A549 (cell line): Measurements from ENCODE around the gene POU2F3.

Source experiments
- BHLHE40 ChIP-seq: IDR thresholded peaks from 2 replicates; pipeline ENCODE4 v1.6.1; 2012; ENCODE audit warnings: low read depth, low read length, inconsistent platforms
- CHD4 ChIP-seq: fragments of 200-600 bp; sonication (generic); IDR thresholded peaks from 2 replicates; pipeline ENCODE4 v1.6.1; 2016; ENCODE audit warnings: antibody characterized with exemption, mild to moderate bottlenecking, borderline replicate concordance
- CTCF ChIP-seq: fragments of >200 bp; sonication (Bioruptor Twin); formaldehyde crosslinking; IDR thresholded peaks from 3 replicates; pipeline ENCODE4 v1.5.1; 2016
- EP300 ChIP-seq, 2 experiments: fragments of >200 bp; sonication (Bioruptor Twin); formaldehyde crosslinking; IDR thresholded peaks; 2 replicates in 1 of 2; 3 replicates in 1 of 2; pipeline ENCODE4 v1.6.1; 2016 to 2017
- HOXB13 ChIP-seq: fragments of 250-450 bp; sonication (Bioruptor Pico); IDR thresholded peaks from 2 replicates; pipeline ENCODE4 v1.5.0; 2020; ENCODE audit warnings: low read depth, mild to moderate bottlenecking, moderate library complexity
- JUN ChIP-seq, 2 experiments: fragments of >200 bp; sonication (Bioruptor Twin); formaldehyde crosslinking; IDR thresholded peaks; 2 replicates in 1 of 2; 3 replicates in 1 of 2; pipeline ENCODE4 v1.6.1; 2016 to 2017
- PBX3 ChIP-seq: IDR thresholded peaks from 2 replicates; pipeline ENCODE4 v1.6.1; 2012
- POLR2A ChIP-seq: IDR thresholded peaks from 2 replicates; pipeline ENCODE4 v1.6.1; 2012; ENCODE audit warnings: mild to moderate bottlenecking, low read length
- RAD21 ChIP-seq, 2 experiments: fragments of >200 bp in 1 of 2; sonication (Bioruptor Twin) in 1 of 2; formaldehyde crosslinking in 1 of 2; IDR thresholded peaks in 1 of 2; conservative IDR thresholded peaks in 1 of 2; 2 replicates in 1 of 2; 3 replicates in 1 of 2; pipeline ENCODE4 v1.6.1; 2012 to 2018; ENCODE audit warnings: inconsistent platforms in 1 of 2
- REST ChIP-seq: fragments of 200-600 bp; sonication (generic); IDR thresholded peaks from 2 replicates; pipeline ENCODE4 v1.6.1; 2016; ENCODE audit warnings: antibody characterized with exemption, mild to moderate bottlenecking, moderate library complexity
- RFX5 ChIP-seq: fragments of 450-650 bp; IDR thresholded peaks from 2 replicates; pipeline ENCODE4 v1.7.1; 2014; ENCODE audit warnings: antibody characterized with exemption, mild to moderate bottlenecking, moderate library complexity
- SMC3 ChIP-seq: fragments of >200 bp; sonication (Bioruptor Twin); formaldehyde crosslinking; IDR thresholded peaks from 3 replicates; pipeline ENCODE4 v1.6.1; 2018; ENCODE audit warnings: inconsistent platforms
- ZSCAN20 ChIP-seq: fragments of 250-450 bp; sonication (Bioruptor Pico); IDR thresholded peaks from 2 replicates; pipeline ENCODE4 v1.8.0; 2022; ENCODE audit warnings: mild to moderate bottlenecking, moderate library complexity

- TF ChIP-seq BHLHE40 (no peak), CTCF (no peak), SMC3 (no peak), ZSCAN20 (CRISPR knock-in tag) (no peak), PBX3 (no peak), EP300 (IDR thresholded peaks at IDR 0.05) (no peak), POLR2A (no peak), RFX5 (no peak), RAD21 (conservative IDR thresholded peaks at IDR 0.05 in 1 of 2, IDR thresholded peaks at IDR 0.05 in 1 of 2) (no peak), CHD4 (no peak), REST (no peak), JUN (IDR thresholded peaks at IDR 0.05) (no peak), HOXB13 (CRISPR knock-in tag) (no peak)
Measured at GRCh38 chr11:120203626-120204025, 36.3 kb upstream of the POU2F3 start.
